Measurements from ENCODE around the gene TSPAN9.

The TSPAN9 gene

GRCh38 chr12:3267690-3268089, 190.5 kb downstream of the TSPAN9 start:
- Histone ChIP-seq H4K20me1 (ENCODE audit: control insufficient read depth, insufficient read depth, low read depth, low read length) (no peaks in the 10 kb centered on the region), H3F3A (ENCODE audit: control insufficient read depth, insufficient read depth) (no peaks in the 10 kb centered on the region), H3K4me3 (ENCODE audit: low read length) (no peak overlapping the region), H3K27me3 (ENCODE audit: control insufficient read depth, low read length) (peaks cover 5% of the 10 kb centered on the region), H3K27ac (ENCODE audit: low read depth, low read length) (no peak overlapping the region), H3K9me2 (replicated peaks; ENCODE audit: control insufficient read depth, low read length) (no peaks in the 10 kb centered on the region), H3K9me3 (ENCODE audit: control insufficient read depth, insufficient read depth, low read length) (no peaks in the 10 kb centered on the region), H3K36me3 (ENCODE audit: control insufficient read depth, low read length) (no peaks in the 10 kb centered on the region), H3K4me1 (ENCODE audit: control insufficient read depth, low read length) (no peaks in the 10 kb centered on the region), H3K79me2 (ENCODE audit: control insufficient read depth, low read length) (no peaks in the 10 kb centered on the region), H3K4me2 (ENCODE audit: low read length) (no peak overlapping the region)
- no peak for TF ChIP-seq CTCF (IDR thresholded peaks at IDR 0.05; ENCODE audit: low read depth, low read length, poor library complexity, severe bottlenecking)
- TF ChIP-seq EZH2phosphoT487 (IDR thresholded peaks at IDR 0.05; ENCODE audit: borderline replicate concordance, low read length): no peak

- H3K27ac ChIP-seq (ENCODE audit: low read depth, low read length): no peak overlapping the region
- H3K36me3 ChIP-seq (ENCODE audit: control insufficient read depth, low read length): no peaks in the 10 kb centered on the region
- TF ChIP-seq EZH2phosphoT487 (IDR thresholded peaks at IDR 0.05; ENCODE audit: borderline replicate concordance, low read length) (no peak), CTCF (IDR thresholded peaks at IDR 0.05; ENCODE audit: low read depth, low read length, poor library complexity, severe bottlenecking) (no peak)
- no peaks in the 10 kb centered on the region for H3F3A ChIP-seq (ENCODE audit: control insufficient read depth, insufficient read depth)
- no peaks in the 10 kb centered on the region for H4K20me1 ChIP-seq (ENCODE audit: control insufficient read depth, insufficient read depth, low read depth, low read length)
- H3K4me2 ChIP-seq (ENCODE audit: low read length): no peak overlapping the region
- no peaks in the 10 kb centered on the region for H3K4me1 ChIP-seq (ENCODE audit: control insufficient read depth, low read length)
- H3K9me3 ChIP-seq (ENCODE audit: control insufficient read depth, insufficient read depth, low read length): no peaks in the 10 kb centered on the region
- H3K9me2 ChIP-seq (replicated peaks; ENCODE audit: control insufficient read depth, low read length): no peaks in the 10 kb centered on the region
- no peak overlapping the region for H3K4me3 ChIP-seq (ENCODE audit: low read length)
- no peaks in the 10 kb centered on the region for H3K79me2 ChIP-seq (ENCODE audit: control insufficient read depth, low read length)
- H3K27me3 ChIP-seq (ENCODE audit: control insufficient read depth, low read length): peaks cover 5% of the 10 kb centered on the region
Observed at GRCh38 chr12:3269594-3269993, 192.4 kb downstream of the TSPAN9 start.

- Histone ChIP-seq H3K4me3 (ENCODE audit: low read length) (no peak overlapping the region), H3K27me3 (ENCODE audit: control insufficient read depth, low read length) (peaks cover 5% of the 10 kb centered on the region; the same call in 1 of the 2 replicates), H3K4me2 (ENCODE audit: low read length) (no peak overlapping the region), H3K36me3 (ENCODE audit: control insufficient read depth, low read length) (no peaks in the 10 kb centered on the region), H3K9me3 (ENCODE audit: control insufficient read depth, insufficient read depth, low read length) (no peaks in the 10 kb centered on the region), H3K4me1 (ENCODE audit: control insufficient read depth, low read length) (no peaks in the 10 kb centered on the region), H3K79me2 (ENCODE audit: control insufficient read depth, low read length) (no peaks in the 10 kb centered on the region), H3K27ac (ENCODE audit: low read depth, low read length) (no peak overlapping the region), H4K20me1 (ENCODE audit: control insufficient read depth, insufficient read depth, low read depth, low read length) (no peaks in the 10 kb centered on the region), H3F3A (ENCODE audit: control insufficient read depth, insufficient read depth) (no peaks in the 10 kb centered on the region), H3K9me2 (replicated peaks; ENCODE audit: control insufficient read depth, low read length) (no peaks in the 10 kb centered on the region)
- TF ChIP-seq CTCF (IDR thresholded peaks at IDR 0.05; ENCODE audit: low read depth, low read length, poor library complexity, severe bottlenecking) (no peak), EZH2phosphoT487 (IDR thresholded peaks at IDR 0.05; ENCODE audit: borderline replicate concordance, low read length) (no peak)
Observed at GRCh38 chr12:3271146-3271545, 194.0 kb downstream of the TSPAN9 start.

- Histone ChIP-seq H3K27ac (ENCODE audit: low read depth, low read length) (no peak overlapping the region), H3F3A (ENCODE audit: control insufficient read depth, insufficient read depth) (no peaks in the 10 kb centered on the region), H3K9me2 (replicated peaks; ENCODE audit: control insufficient read depth, low read length) (no peaks in the 10 kb centered on the region), H3K4me3 (ENCODE audit: low read length) (no peak overlapping the region), H3K36me3 (ENCODE audit: control insufficient read depth, low read length) (no peaks in the 10 kb centered on the region), H3K27me3 (ENCODE audit: control insufficient read depth, low read length) (peaks cover 5% of the 10 kb centered on the region; the same call in 1 of the 2 replicates), H4K20me1 (ENCODE audit: control insufficient read depth, insufficient read depth, low read depth, low read length) (no peaks in the 10 kb centered on the region), H3K79me2 (ENCODE audit: control insufficient read depth, low read length) (no peaks in the 10 kb centered on the region), H3K4me1 (ENCODE audit: control insufficient read depth, low read length) (no peaks in the 10 kb centered on the region), H3K9me3 (ENCODE audit: control insufficient read depth, insufficient read depth, low read length) (no peaks in the 10 kb centered on the region), H3K4me2 (ENCODE audit: low read length) (no peak overlapping the region)
- TF ChIP-seq CTCF (IDR thresholded peaks at IDR 0.05; ENCODE audit: low read depth, low read length, poor library complexity, severe bottlenecking) (no peak), EZH2phosphoT487 (IDR thresholded peaks at IDR 0.05; ENCODE audit: borderline replicate concordance, low read length) (no peak)
Observed at GRCh38 chr12:3271639-3272038, 194.5 kb downstream of the TSPAN9 start.

All from DOHH2 (cell line).